PFSK-1 (cell line): ENCODE data around the gene IRF7.

Experiments
- FOXP2 ChIP-seq: optimal IDR thresholded peaks from 2 replicates; pipeline ENCODE3; 2011; ENCODE audit warnings: borderline replicate concordance, control low read depth, inconsistent platforms; ENCODE audit not compliant: insufficient read depth; ENCODE audit errors: extremely low read length, extremely low read depth
- POLR2AphosphoS5 ChIP-seq: IDR thresholded peaks from 2 replicates; pipeline ENCODE4 v1.6.1; 2012; ENCODE audit warnings: low read depth, mild to moderate bottlenecking, control low read depth, low read length, moderate library complexity
- REST ChIP-seq, 2 experiments: IDR thresholded peaks; 2 replicates each; pipeline versions ENCODE4 v1.6.1 to v1.8.0; 2011 to 2012; ENCODE audit warnings: low read depth in 2 of 2, low read length in 2 of 2, control low read depth in 1 of 2, inconsistent platforms in 1 of 2, mild to moderate bottlenecking in 1 of 2, moderate library complexity in 1 of 2; ENCODE audit not compliant: insufficient read depth in 1 of 2
- SIN3A ChIP-seq: IDR thresholded peaks from 2 replicates; pipeline ENCODE4 v1.6.1; 2012; ENCODE audit warnings: mild to moderate bottlenecking, low read length, moderate library complexity, borderline replicate concordance; ENCODE audit not compliant: insufficient read depth
- TAF1 ChIP-seq: IDR thresholded peaks from 2 replicates; pipeline ENCODE4 v1.6.1; 2012; ENCODE audit warnings: low read length, control low read depth, borderline replicate concordance; ENCODE audit not compliant: insufficient read depth

IRF7 gene

GRCh38 chr11:627308-627576 lies 11.5 kb upstream of the IRF7 start:
- TF ChIP-seq POLR2AphosphoS5 (no peak), SIN3A (no peak), REST (IDR thresholded peaks at IDR 0.05; ENCODE audit: insufficient read depth in 1 of 2, low read depth in 2 of 2, low read length in 2 of 2) (no peak), TAF1 (no peak), FOXP2 (no peak)

GRCh38 chr11:626475-627307 lies 10.9 kb upstream of the IRF7 start, which contains the start of gene SCT:
TSS of gene SCT (minus strand) at chr11:627181. CDS start at chr11:627143, 38 bp downstream.
- TF ChIP-seq TAF1, result no peak
- no peak for TF ChIP-seq SIN3A
- TF ChIP-seq REST (IDR thresholded peaks at IDR 0.05; ENCODE audit: insufficient read depth in 1 of 2, low read depth in 2 of 2, low read length in 2 of 2), result no peak
- no peak for TF ChIP-seq FOXP2
- no peak for TF ChIP-seq POLR2AphosphoS5

- TF ChIP-seq REST (IDR thresholded peaks at IDR 0.05; ENCODE audit: insufficient read depth in 1 of 2, low read depth in 2 of 2, low read length in 2 of 2) (no peak), FOXP2 (no peak), SIN3A (no peak), TAF1 (no peak), POLR2AphosphoS5 (no peak)
Observed at GRCh38 chr11:625636-626268, 10.0 kb upstream of the IRF7 start.

- TF ChIP-seq SIN3A (no peak), FOXP2 (no peak), REST (IDR thresholded peaks at IDR 0.05; ENCODE audit: insufficient read depth in 1 of 2, low read depth in 2 of 2, low read length in 2 of 2) (no peak), POLR2AphosphoS5 (no peak), TAF1 (no peak)
Observed at GRCh38 chr11:624705-625635, 9.2 kb upstream of the IRF7 start, which contains the start of gene CDHR5. TSS of gene CDHR5 (minus strand) at chr11:624955. CDS start at chr11:624902, 53 bp downstream.
